GM19324 (cell line): ENCODE results near the gene PTGIR.
"Not testable (repeated sequence)": the region's sequence is repeated elsewhere in the genome, so short reads cannot be mapped to it uniquely, and the experiment has no call there.

Experiments
- ATAC-seq: cut with Tn5 transposase; IDR thresholded peaks from one replicate; pipeline ENCODE4 v1.9.1; 2021; ENCODE audit warnings: mild to moderate bottlenecking, moderate library complexity; ENCODE audit not compliant: unreplicated experiment, low FRiP score

PTGIR gene

DNA sequence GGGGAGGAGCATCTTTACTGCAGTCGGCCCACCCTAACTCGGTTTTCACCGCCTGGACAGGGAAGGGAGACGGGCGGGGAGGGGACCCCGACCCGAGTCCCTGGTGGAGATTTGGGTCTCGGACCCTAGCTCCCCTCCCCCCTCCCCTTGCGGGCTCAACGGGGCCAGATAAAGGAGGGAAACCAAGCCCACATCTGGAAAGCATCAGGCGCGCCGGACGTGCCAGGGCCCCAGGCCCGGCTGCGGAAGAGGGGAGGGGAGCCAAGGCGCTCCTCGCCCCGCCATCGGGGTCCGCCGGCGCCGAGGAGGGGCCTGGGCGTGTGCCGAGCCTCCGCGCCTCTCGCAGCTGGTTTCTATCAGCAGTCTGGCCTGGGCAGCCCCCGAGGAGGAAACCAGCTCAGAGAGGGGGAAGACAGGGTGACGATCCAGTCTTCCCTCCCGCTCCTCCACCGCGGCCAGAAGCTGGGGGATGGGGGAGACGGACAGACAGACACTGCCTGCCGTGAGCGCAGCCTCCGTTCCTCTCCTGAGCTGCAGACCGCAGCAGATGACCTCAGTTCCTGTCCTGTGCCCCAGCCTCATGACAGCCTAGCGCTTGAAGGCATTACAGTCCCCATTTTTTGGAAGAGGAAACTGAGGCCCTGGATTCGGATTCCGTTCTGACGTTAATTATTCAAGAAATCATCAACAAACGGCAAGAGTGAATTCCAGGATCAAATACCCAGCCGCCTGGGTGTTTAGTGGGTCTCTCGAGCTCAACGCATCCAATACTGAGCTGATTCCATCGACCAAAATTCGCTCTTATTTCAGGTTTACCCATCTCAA is 14.7 kb upstream of the PTGIR start:
- no peak for ATAC-seq

DNA sequence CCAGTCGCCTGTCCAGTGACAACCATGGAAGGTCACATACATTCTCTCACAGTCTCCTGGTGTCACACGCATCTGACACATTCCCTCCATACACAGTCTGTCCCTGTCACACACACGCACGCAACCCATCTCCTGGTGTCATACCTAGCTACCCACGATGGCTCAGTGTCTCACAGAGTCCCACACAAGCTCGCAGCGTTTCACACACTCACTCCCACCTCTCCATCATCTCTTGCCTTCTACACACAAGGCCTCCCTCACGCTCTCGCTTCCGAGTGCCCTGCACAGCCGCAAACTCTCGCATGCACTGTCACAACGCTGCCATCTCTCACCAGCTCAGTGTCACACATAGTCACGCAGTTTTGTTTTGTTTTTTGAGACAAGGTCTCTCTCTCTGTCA is 12.3 kb upstream of the PTGIR start:
- ATAC-seq = no peak

DNA sequence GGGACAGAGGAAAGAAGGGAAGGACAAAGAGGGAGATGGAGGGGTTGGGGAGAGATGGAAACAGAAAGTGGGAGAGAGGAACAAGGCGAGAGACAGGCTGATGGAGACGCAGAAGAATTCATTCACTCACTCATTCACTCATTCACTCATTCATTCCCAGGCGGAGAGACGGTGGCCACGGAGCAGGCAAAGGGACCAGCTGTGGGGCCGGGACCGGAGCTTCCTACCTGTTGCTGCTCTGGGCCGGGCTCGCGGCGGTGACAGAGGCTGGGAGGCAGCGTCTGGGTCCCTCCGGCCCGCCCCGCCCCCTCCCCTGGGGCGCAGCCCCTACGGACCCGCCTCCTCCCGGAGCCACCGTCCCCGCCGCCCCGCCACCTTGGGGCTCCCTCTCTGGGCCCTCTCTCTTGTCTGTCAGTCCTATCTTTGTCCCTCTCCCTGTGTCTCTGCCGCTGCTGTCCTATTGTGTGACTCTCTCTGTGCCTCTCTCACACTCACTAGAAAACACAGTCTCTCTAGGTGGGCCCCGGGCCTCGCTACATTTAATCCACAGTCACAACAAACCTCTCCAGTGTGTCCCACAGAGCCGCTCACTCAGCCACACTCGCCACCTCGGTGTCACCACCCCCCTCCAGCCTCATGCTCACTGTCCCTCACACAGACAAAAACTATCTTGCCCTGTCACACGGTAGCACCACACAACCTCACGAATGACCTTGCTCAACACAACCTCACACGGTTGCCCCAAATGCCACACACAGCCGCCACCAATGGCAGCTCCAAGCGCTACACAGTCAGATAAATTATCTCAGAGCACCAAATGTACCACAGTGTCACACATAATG is 11.3 kb upstream of the PTGIR start, which contains the start of gene GNG8:
Gene GNG8 (minus strand): TSS at position 283 of the 842 bp plus-strand sequence. CDS start 1,520 bp downstream, outside the sequence.
- no peak for ATAC-seq

DNA sequence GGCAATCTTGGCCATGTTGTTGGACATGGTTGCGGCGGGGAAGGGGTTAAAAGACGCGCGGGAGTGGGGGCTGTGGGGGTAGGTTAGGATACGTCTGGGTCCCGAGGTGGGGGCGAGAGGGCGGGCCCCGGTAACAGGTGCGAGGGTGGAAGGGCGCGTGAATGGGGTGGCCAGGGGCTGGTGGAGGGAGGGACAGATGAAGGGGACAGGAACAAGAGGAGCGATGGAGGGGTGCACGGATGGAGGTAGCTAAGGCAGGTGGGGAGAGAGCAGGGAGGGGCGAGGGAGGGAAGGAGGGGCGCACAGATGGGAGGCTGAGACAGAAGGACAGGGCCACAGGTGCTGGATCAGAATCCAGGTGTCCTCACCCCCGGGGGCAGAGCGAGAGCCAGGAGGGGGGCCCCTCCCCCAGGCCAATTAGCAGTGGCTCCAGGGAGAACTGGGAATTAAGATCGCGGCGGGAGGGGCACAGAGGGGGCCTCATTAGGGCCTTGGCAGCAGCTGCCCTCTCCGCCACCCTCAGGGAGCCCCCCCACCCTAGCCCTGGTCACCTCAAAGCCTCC is 9.8 kb upstream of the PTGIR start:
- no peak for ATAC-seq

DNA sequence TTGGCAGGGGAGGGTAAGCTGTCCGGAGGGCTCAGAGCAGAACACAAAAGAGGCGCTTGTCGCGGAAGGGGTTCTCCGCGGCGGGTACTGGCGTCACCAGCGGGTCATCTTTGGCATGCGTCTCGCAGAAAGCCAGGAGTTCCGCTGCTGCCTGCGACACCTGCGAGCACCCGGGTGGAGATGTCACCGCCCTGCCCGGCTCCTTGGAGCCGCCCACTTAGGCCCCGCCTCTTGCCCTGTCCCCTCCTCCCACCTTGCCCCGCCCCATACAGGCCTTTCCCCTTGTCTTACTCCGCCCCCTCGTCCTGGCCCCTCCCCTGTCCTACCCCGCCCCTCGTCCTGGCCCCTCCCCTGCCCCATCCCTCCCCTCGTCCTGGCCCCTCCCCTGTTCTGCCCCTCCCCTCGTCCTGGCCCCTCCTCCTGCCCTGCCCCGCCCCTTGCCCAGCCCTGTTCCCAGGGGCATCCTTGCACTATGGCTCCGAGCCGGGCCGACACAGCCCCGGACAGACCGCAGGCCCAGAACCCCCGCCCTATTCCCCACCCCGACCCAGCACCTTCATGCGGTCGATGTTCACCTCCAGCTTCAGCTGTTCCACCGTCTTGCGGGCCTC is 9.3 kb upstream of the PTGIR start:
- peak; percentile 62 for ATAC-seq

DNA sequence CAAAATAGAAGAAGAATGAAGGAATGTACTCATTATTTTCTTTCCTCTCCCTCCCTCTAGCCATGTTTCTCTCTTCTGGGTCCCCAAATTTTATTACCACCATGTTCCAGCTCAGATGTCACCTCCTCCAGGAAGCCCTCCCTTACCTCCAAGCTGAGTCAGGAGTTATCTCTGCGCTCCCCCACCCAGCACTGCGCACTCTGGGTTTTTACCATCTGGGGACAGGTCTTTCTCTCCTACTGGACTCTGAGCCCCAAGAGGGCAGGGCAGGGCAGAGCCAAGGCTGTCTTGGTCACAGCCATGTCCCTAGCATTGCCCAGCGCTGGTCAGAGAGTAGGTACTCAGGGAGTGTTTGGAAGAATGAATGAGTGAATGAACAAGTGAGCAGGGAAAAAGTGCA is 8.2 kb upstream of the PTGIR start:
- no peak for ATAC-seq

DNA sequence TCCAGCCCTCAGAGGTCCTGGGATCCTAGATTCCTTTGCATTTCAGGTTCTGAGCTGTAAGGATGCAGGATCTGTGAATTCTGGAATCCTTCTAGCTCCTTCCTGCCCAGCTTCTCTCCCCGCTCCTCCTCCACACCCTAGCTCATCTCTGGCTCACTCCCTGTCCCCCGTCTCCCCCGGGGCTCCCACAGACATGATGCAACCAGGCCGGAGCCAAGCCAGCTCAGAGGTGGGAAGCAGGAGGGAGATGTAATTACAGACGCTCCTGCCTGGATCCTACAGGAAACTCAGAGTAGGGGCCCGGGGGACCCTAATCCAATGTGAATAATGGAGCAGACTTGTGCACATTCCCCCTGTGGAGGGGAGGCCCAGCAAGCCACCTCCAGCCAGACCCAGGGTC is 6.6 kb upstream of the PTGIR start:
- ATAC-seq = no peak

DNA sequence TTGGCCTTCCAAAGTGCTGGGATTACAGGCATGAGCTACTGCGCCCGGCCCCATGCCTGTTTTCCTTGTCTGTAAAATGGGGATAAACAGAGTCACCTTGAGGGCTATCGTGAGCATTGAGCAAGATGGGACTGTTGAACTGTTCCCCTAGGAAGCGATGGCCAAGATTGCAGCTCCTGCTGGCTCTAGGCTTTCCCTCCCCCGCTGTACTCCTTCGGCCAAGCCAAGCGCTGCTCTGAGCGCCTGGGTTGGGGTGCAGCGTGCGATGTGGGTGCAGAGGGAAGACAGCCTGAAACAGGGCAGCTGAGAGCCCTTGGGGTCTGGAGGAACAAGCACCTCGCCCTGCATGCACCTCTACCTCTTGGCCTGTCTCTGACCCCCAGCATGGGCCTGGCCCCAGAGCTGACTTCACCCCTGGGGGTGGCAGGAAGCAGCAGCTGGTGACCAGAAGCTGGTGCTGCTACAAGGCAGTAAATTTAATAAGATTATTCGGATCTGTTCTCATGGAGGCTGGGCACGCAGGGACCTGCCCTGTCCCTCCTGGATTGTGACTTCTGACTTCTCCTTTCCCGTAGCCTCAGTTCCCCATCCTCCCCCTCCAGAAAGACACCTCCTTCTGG is 5.8 kb upstream of the PTGIR start:
- ATAC-seq = no peak

DNA sequence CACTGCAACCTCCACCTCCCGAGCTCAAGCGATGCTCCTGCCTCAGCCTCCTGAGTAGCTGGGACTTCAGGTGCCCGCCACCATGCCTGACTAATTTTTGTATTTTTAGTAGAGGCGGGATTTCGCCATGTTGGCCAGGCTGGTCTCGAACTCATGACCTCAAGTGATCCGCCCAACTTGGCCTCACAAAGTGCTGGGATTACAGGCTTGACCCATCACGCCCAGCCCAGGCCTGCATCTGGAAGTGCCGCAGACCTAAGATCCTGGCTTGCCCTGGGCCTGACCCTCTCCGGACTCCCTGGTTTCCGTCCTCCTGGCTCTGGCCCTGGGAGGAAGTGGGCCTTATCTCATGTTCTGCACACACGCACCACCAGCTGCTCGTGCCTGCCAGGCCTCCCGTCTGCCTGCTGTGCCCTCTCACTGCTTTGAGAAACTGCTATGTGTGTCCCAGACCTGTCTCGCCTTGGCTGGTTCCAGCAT is 4.7 kb upstream of the PTGIR start:
- no peak for ATAC-seq

DNA sequence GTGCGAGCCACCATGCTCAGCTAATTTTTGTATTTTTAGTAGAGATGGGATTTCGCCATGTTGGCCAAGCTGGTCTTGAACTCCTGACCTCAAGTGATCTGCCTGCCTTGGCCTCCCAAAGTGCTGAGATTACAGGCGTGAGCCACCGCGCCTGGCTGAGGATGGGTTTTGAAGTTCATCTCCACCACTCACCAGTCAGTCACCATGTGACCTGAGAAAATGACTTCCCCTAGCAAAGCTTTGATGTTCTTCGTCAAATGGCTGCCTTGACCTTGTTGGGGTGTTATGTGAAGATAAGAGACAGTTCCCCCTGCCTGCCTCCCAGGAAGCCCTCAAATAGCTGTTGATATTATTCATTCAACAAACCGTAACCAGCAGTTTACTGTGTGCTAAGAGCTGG is 4.1 kb upstream of the PTGIR start:
- ATAC-seq = not testable (repeated sequence)

DNA sequence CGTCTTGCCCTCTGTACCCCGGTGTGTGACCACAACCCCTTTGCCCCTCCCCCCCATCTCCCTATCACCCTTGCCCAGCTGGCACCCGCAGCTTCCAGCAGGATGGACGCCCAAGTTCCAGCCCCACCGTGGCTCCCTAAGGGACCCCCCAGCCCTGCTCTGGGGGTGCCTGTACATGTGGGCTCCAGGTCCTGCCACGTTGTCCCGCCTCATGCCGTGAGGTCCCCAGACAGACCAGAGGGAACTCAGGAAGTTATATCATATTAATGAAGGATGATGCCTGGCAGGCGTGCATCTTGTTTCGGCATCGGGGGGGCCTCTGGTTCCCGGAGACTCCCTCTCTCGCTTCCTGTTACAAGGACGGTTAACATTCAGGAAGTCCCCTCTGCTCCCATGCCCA is 1.6 kb upstream of the PTGIR start:
- ATAC-seq = no peak

DNA sequence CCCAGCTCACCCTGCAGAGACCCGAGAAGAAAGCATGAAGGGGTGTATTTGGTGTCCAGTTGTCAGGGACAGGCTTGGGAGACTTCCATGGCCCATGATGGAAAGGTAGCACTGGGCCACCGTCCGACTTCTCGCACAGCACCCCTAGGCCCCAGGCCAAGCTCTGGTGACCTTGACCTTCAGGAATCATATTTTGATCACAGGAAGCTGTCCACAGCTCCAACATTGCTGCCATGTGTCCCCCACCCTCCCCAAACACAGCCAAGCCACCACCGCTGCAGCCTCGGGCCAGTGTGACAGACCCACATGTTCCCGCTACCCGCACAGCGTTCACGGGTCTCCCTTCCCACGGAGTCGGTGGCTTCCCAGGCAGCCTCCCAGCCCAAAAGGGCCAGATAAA is 842 bp upstream of the PTGIR start:
- no peak for ATAC-seq

DNA sequence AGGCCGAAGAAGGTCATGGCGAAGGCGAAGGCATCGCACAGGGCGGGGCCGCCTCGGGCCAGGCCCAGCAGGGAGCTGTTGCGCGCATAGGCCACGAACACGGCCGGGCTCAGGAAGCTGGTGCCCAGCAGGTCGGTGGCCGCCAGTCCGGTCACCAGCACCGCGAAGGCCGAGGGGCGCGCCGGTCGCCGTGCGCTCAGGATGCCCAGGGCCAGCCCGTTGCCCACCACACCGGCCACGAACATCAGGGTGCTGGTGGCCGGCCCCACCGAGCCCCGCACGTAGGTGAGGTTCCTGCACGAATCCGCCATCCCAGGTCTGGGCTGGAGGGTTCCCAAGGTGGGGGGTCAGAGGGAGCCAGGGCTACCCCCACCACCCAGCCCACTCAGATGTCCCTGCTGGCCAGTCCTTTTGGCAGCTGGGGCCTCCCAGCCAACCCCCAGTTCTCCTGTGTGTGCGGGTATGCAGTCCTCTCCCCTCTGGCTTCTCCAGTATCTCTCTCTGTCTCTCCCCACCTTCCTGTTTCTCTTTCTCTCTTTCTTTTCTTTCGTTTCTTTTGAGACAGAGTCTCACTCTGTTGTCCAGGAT is 880 bp downstream of the PTGIR start:
- no peak for ATAC-seq

DNA sequence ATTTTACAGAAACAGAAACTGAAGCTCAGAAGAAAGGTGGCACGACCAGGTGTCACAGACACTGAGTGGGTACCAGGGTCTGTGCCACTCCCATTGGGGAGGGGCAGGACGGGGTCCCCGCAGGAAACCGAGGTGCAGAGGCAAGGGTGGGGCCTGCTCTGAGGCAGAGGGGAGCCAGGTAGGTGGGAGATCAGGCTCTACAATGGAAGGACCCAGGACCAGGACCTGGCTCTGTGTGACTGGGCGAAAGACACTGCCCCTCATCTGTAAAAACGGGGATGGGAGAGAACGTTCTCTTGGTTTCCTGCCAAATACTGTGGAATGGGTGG is 2.8 kb downstream of the PTGIR start:
- ATAC-seq = no peak

DNA sequence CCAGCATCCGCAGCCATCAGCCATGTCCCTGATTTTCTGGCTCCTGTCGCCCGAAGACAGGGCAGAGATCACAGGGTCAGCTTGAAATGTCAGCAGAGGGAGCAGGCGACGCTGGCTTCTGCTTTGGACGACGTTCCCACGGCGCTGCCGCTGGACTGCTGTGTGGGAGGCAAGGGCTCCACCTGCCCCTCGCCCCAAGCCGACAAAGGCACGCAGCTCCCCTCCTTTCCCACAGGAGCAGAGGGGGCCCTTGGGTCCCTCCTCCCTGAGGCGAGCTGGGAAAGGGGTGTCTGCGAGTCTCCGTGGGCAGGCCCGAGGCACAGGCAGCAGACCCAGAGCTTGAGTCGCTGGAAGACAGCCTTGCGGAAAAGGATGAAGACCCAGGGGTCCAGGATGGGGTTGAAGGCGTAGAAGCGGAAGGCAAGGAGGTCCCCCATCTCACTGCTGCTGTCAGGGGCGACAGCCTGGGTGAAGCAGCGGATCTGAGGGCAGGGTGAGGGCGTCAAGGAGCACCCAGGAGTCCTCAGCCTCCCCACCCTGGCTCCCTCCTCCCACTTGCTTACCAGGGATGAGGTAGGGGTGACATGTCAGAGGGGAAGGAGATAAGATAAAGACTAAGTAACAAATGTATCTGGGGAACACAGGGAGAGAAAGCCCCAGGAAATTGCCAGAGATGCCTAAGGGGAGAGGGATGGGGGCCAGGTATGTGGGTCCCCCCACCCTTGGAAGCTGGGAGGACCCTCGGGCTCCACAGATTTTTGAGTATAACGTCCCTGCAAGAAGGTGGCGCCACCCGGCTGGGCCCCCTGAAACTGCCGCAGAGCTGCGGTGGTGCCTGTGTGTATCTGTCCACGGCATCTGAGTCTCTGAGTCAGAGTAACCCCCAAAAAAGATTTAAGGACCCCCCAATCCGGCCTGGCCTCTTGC is 3.4 kb downstream of the PTGIR start:
- ATAC-seq = no peak

DNA sequence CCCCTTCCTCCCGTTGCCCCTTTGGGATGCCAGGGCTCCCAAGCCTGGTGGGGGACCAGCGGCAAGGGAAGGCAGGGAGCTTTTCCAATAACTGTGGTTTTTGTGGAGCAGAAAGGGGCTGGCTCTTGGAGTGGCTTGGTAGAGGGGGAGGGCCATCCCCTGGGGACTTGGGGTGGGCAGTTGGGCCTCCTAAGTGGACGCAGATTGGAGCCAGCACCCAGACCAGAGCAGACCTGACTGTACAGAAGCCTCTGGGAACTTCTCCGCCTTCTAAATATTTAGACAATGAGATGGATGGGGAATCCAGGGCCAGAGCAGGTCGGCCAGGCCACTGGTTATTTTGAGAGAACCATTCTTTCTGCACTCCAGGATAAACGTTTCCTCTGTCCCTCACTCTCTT is 4.2 kb downstream of the PTGIR start:
- ATAC-seq = no peak

DNA sequence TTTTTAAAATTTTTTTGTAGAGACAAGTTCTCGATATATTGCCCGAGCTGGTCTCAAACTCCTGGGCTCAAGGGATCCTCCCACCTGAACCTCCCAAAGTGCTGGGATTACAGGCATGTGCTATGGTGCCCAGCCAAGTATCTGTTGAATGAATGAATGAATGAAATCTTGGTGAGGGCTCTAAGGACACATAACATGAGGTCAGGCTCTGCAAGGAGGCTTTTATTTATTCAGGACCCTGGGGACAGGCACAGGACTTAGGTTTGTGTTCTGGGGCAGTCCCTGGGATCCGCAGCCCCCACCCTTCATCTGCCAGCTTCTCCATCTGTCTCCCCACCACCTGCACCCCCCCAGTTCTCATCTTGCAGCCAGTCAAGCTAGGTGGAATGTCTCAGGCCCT is 4.6 kb downstream of the PTGIR start:
- ATAC-seq = no peak

DNA sequence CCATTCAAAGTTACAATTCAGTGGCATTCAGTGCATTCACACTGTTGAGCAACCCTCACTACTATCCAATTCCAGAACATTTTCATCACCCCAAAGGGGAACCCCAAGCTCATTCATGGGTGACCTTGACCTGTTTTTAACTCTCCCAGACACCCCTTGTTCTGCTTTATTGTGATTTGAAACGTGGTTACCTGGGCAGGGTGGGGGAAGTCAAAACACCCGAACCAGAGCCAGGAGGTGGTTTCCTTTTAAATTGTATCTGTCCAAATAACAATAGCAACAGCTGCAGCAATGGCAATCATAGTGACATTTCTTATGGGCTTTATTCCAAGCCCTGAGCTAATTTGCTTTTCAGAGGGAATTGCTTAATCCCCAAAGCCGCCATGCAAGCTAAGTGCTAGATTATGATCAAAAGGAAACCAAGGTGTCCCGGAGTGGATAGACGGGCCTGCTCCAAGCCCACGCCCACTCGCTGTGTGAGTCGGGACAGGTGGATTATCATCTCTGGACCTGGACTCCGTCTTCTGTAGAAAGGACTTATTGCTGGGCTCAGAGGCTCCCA is 6.1 kb downstream of the PTGIR start:
- ATAC-seq = no peak

DNA sequence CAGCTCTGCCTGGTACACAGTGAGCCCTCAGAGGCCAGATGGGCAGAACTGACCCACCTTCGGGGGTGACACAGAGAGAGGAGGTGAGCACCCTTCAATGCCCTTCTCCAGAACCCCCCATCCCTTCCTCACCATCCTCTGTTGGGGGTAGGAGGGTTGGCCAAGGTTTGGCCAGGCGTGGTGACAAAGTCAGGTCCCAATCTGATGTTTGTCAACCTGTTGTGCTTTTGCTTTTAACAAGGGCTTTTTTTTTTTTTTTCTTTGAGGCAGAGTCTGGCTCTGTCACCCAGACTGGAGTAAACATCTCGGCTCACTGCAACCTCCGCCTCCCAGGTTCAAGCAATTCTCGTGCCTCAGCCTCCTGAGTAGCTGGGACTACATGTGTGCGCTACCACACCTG is 7.3 kb downstream of the PTGIR start:
- no peak for ATAC-seq
